ENCODE data around the gene ANTXR1. TPM values are rescaled to one million over a fixed set of nuclear protein-coding genes. Genes with fewer than 3 reads are reported as not detected.

Gene ANTXR1
- total and polyA plus RNA-seq, 2 of the 8 experiments (the other 6 are each of a cell fraction or from before 2014, with no cell fraction given): 15.8 to 44.3 TPM

DNA sequence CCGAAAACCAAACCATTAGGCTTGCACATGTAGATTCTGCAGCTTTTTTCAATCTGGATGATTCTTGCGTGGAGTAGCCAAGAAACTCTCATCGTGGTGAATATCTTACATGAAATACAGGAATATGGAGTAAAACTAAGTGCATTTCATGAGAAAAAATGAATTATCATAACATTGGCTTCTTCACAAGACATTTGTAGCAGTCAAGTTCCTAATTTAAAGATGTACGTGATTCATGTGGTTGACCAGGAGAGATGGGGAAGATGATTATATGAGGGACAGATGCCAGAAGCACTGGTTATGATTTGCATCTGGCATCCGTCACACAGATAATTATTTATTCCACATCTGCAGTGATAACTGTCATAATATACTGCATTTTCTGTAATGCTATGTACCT, 90.4 kb downstream of the ANTXR1 start:
- Histone ChIP-seq H2AFZ (ENCODE audit: low read length) (no peak overlapping the region), H3K79me1 (ENCODE audit: low read depth, low read length) (no peaks in the 10 kb centered on the region), H4K91ac (replicated peaks; ENCODE audit: insufficient read length, low read length) (no peak overlapping the region), H4K8ac (ENCODE audit: extremely low read depth, insufficient read depth, low read length) (no peak overlapping the region), H2AK5ac (ENCODE audit: low read depth, low read length) (no peak overlapping the region), H2BK120ac (replicated peaks; ENCODE audit: low read depth, low read length) (no peak overlapping the region), H3K4me3 (ENCODE audit: extremely low read depth in 1 of 4, insufficient read depth in 2 of 4, low read depth in 3 of 4, low read length in 4 of 4) (no peak overlapping the region), H3K4ac (replicated peaks; ENCODE audit: insufficient read length, low read depth, low read length) (no peak overlapping the region), H3K56ac (replicated peaks; ENCODE audit: insufficient read length, low read depth, low read length) (no peak overlapping the region), H2BK20ac (ENCODE audit: low read length) (no peak overlapping the region), H3K23me2 (ENCODE audit: low read depth, low read length) (no peaks in the 10 kb centered on the region), H3K4me1 (replicated peaks in 1 of 4; ENCODE audit: control insufficient read depth in 3 of 4, insufficient read depth in 4 of 4, low read length in 3 of 4) (no peaks in the 10 kb centered on the region), H3K23ac (ENCODE audit: insufficient read length) (no peak overlapping the region), H3K18ac (ENCODE audit: extremely low read depth, low read length) (no peak overlapping the region), H3K27me3 (replicated peaks in 1 of 4; ENCODE audit: control insufficient read depth in 3 of 4, extremely low read depth in 1 of 4, insufficient read depth in 3 of 4, low read length in 3 of 4) (no peaks in the 10 kb centered on the region), H3K14ac (ENCODE audit: insufficient read length) (no peak overlapping the region), H2BK5ac (ENCODE audit: low read depth, low read length) (no peak overlapping the region), H2BK15ac (ENCODE audit: low read length) (no peak overlapping the region), H3K27ac (ENCODE audit: low read depth, low read length) (no peak overlapping the region), H3K9me3 (ENCODE audit: insufficient read depth in 2 of 2, low read depth in 1 of 2, low read length in 1 of 2) (no peaks in the 10 kb centered on the region), H4K20me1 (replicated peaks in 1 of 2; ENCODE audit: control insufficient read depth in 1 of 2, insufficient read depth in 2 of 2, low read length in 2 of 2) (no peaks in the 10 kb centered on the region), H4K5ac (ENCODE audit: insufficient read length, low read depth, low read length) (no peak overlapping the region), H2BK12ac (ENCODE audit: low read depth, low read length) (no peak overlapping the region), H3K36me3 (ENCODE audit: control insufficient read depth in 2 of 4, insufficient read depth in 4 of 4, low read length in 3 of 4) (peaks cover 0 to 22% (median 10%) of the 10 kb centered on the region in 4 experiments; a peak in 5 of 8 replicates), H3K79me2 (ENCODE audit: control insufficient read depth in 1 of 2, insufficient read depth in 2 of 2, low read length in 2 of 2) (no peaks in the 10 kb centered on the region), H3K9ac (replicated peaks in 1 of 4; ENCODE audit: extremely low read depth in 1 of 4, low read depth in 3 of 4, low read length in 3 of 4) (no peak overlapping the region), H3K4me2 (ENCODE audit: insufficient read depth in 1 of 2, low read depth in 2 of 2, low read length in 2 of 2) (no peak overlapping the region)
- WGBS, 2 experiments (ENCODE audit: extremely low coverage in 1 of 2, insufficient coverage in 1 of 2, insufficient read length in 1 of 2, insufficient replicate concordance in 2 of 2, low coverage in 1 of 2, low lambda C conversion rate in 2 of 2, missing lambda C conversion rate in 1 of 2): 95% methylated on average over 5 of the region's 5 CpGs; no CpG with 5 or more reads in 1 of the 2 experiments
- FAIRE-seq: no peak
- ChIA-PET CTCF (ENCODE audit: partially characterized antibody) (no interaction called here), POLR2A (ENCODE audit: partially characterized antibody) (no interaction called here)
- DNase-seq (ENCODE audit: low read depth in 1 of 2, low spot score in 2 of 2): no peak
- TF ChIP-seq NRF1 (IDR thresholded peaks at IDR 0.05; ENCODE audit: low read depth, low read length) (no peak), GTF2F1 (IDR thresholded peaks at IDR 0.05; ENCODE audit: borderline replicate concordance, low read depth, low read length) (no peak), TBP (IDR thresholded peaks at IDR 0.05; ENCODE audit: low read depth, low read length) (no peak), POU5F1 (IDR thresholded peaks at IDR 0.05; ENCODE audit: low read depth, low read length) (no peak), HDAC2 (IDR thresholded peaks at IDR 0.05; ENCODE audit: borderline replicate concordance in 1 of 2, low read depth in 2 of 2, low read length in 2 of 2) (no peak), PHF8 (conservative IDR thresholded peaks at IDR 0.05; ENCODE audit: low read depth, low read length) (no peak), KDM1A (IDR thresholded peaks at IDR 0.05; ENCODE audit: borderline replicate concordance, low read length) (no peak)
- TF ChIP-seq, protein P1, sequence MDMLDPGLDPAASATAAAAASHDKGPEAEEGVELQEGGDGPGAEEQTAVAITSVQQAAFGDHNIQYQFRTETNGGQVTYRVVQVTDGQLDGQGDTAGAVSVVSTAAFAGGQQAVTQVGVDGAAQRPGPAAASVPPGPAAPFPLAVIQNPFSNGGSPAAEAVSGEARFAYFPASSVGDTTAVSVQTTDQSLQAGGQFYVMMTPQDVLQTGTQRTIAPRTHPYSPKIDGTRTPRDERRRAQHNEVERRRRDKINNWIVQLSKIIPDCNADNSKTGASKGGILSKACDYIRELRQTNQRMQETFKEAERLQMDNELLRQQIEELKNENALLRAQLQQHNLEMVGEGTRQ (IDR thresholded peaks at IDR 0.05; ENCODE audit: low read length): no peak

Measured in H1 (cell line).